ENCODE data around the gene SDK2.
"Not testable (repeated sequence)": the region's sequence is repeated elsewhere in the genome, so short reads cannot be mapped to it uniquely, and the experiment has no call there.

Gene SDK2

DNA sequence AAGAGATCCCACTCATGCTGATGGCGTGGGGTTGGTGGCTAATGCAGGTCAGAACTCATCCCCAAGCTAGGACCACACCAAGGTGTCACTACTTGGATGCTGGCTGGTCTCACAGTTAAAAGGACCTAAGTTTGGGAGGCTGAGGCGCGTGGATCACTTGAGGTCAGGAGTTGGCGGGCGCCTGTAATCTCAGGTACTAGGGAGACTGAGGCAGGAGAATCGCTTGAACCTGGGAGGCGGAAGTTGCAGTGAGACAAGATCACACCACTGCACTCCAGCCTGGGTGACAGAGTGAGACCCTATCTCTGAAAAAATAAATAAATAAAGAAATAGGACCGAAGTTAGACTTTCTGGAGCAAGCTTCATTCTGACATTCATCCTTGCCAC, 325.8 kb downstream of the SDK2 start:
- no peak for DNase-seq (ENCODE audit: low read depth)

DNA sequence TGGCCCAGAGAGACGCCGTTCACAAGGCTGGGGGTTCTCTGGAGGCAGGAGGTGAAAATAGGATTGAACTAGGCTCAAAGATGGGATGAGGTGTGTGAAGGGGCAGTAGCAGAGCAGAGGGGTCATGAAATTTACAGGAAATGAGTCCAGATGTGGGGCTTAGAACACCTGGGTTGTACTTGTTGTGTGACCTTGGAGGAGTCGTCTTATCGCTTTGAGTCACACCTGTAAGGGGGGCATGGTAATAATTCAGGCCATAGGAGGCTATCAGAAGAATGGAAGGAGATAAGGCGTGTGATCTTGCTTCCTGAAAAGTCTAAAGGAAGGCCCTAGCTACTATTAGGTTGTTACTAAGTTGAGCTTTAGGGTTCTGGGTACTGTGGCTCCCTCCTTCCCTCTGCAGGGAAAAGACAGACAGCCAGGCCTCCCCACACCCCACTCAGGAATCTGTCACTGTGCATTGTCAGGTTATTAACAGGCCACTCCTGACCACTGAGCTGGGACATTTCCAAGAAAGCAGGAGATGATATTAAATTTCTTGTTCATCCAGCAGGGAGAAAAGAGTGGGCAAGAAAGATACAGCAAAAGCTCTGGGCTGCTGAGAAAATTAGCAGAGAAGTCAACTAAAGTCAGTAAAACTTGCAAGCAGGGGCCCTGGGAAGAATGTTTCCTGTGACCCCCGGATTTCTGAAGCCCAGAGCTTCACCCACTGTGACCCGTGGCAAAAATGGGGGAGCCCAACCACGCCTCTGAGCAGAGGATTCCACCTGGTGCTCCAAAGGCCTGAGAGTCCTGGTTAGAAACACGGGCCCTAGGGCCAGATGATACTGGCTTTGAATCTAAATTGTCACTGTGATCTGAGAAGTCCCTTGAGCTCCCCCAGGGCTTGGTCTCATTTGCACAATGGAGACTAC, 326.5 kb downstream of the SDK2 start:
- DNase-seq (ENCODE audit: low read depth), result no peak

DNA sequence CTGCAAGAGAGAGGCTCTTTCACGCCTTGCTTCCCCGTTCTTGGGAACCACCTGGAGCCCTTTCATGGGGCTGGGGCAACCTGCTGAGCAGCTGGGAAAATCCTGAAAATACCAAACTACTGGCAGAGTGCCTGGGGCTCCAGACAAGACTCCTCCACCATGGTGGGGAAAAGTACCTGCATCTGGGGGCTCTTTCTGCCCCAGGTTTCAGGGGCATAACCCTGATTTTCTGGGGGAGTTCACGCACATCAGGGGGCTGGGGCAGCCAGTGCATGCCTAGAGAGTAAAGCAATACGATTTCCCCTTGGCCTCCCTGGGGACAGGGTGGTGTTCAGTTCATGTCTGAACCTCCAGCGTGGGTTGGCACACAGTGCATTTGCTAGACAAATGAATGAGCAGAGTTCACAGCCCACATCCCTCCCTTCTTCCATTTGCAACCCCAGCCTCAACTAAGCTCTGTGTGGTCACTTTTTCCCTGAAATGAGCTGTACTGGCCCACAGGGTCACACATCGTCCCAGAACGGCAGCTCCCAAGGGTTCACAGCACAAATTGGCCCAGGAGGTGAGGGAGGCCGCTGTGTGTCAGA, 327.2 kb downstream of the SDK2 start:
- DNase-seq (ENCODE audit: low read depth), result no peak

DNA sequence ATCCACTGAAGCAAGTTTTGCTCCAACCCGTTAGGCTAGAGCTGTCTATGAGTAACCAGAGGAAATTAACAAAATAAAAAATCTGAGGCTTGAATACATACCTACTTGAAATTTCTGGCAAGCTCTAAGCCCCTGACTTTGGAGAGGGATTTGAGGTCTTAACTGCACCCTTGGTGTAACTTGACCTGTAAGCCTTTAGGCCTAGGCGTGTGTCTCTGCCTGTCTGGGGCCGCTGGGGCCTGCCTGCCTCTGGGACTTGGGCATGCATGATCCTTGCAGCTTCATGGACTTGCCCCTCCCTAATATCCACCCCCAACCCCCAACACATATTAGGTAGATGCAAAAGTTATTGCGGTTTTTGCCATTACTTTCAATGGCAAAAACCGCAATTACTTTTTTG, 328.8 kb downstream of the SDK2 start:
- no peak for DNase-seq (ENCODE audit: low read depth)

DNA sequence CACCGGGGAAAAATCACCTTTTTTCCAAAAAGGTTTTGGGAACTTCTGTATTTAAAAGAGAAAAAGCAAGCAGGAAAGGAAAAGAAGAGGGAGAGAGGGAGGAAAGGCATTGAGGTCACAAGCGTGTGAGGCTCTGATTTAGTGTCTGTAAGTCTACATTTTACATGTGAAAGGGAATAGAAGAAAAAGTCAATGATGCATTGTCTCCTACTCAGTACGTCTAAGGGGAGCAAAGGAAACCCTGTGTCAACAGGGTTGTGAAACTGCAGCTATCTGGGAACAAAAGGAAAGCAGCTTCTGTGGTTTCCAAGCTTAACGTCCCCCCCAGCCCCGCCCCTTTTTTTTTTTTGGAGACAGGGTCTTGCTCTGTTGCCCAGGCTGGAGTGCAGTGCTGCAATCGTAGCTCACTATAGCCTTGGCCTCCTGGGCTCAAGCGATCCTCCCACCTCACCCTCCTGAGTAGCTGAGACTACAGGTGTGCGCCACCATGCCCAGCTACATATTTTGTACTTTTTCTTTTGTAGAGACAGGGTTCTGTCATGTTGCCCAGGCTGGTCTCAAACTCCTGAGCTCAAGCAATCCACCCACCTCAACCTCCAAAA, 330.6 kb downstream of the SDK2 start:
- no peak for DNase-seq (ENCODE audit: low read depth)

DNA sequence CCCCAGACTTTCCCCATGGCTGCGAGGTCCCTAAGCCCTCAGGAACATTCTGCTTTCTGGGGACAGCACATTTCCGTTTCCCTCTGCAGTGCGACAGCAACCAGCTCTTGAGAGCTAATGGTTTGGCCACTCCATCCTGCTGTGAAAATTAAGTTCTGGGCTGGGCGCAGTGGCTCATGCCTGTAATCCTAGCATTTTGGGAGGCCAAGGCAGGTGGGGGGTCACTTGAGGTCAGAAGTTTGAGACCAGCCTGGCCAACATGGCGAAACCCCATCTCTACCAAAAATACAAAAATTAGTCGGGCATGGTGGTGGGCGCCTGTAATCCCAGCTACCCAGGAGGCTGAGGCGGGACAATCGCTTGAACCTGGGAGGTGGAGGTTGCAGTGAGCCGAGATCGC, 331.4 kb downstream of the SDK2 start:
- not testable (repeated sequence) for DNase-seq (ENCODE audit: low read depth)

DNA sequence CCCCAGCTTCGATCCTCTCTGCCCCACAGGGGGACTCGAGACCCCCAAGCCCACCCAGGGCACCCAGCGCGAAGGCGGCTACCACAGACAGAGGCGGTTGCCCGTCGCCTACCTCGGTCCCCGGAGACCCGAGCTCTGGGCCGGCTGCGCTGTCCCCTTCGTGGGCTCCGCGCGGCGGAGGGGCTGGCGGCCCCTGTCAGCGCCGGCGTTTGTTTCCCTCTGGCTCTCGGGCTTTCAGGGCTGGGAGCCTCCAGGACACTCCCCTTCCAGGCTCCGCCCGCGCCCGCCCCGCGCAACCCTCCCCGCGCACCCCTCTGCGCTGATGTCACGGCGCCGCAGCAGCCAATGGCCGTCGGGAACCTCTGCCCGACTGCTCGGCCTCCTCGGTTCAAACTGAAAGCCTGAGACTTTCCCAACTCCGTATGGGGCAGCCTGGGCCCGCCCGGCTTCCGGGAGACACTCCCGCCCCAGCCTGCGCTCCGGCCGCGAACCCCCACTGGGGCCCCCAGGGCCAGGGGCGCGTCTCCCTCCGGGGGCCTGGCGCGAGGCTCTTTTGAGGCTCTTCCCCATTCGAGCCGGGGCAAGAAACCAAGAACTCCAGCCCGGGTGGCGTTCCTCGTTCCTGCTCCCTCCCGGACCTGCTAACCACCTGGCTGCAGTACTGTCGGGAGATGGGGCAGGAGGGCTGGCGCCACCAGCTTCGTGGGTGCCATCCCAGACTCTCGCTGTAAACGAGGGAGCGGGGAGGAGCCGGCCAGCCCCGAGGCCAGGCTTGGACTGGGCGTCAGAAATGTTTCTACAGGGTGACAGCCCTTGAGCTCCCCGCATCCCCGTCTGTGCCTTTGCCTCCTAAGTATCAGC, 332.2 kb downstream of the SDK2 start, which contains the start of gene CDC42EP4:
Gene CDC42EP4, minus strand, starts transcription at position 221 of the 861 bp plus-strand sequence. CDS start 25,501 bp downstream, outside the sequence.
- peak; percentile 89 for DNase-seq (ENCODE audit: low read depth)

DNA sequence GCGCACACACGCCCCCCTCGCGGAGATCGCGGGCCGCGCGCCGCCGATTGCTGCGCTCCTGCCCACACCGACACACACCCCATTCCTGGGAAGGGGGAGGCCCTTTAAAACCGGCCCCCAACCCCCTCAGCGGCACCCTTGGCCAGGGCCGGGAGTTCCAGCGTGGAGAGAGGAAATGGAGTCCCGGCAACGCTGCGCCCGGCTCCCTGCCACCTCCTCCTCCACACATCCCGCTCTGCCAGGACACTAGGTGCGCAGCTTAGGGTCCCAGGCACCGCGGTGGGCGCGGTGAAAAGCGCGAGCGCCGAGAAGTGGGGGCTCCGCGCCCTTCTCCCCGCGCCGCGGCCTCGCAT, 332.8 kb downstream of the SDK2 start:
- DNase-seq (ENCODE audit: low read depth), result no peak

DNA sequence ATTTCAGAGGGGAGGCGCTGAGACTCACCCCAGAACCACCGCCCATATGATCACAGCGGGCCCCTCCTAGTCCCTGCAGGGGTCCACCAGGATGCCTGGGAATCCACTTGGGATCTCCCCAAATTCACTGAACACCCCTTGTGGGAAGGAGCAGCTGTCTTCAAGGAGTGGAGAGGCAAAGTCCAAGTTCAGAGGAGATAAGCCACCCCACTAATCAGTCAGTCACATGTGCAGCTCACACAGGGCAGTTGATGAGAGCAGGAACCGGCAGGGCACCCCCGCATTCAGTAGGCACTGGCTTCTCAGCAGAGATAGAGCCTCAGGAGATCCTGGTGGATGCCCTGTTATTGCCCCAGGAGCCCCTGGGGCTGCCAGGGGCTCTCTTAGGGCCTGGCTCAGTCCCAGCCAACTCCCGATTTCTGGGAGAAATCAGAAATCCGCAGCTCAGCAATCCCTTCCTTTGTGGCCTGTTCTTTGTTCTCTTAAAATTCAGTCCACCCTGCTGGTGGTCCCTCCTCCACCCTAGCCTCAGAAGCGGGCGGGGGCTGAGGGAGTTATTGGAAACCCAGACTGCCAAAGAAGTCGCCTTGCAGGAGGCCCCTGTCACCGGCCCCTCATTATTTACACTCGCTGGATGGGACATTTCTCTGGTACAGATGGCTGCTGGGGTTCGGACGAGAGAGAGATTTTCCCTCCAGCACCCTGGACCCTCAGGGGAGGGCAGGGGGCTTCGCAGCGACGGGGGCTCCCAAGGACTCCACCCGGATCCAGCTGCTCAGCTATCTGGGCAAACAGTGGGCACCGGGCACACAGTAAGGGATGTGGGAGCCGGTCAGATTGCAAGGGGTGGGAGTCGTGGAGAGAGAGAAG, 334.3 kb downstream of the SDK2 start:
- peak; percentile 69 for DNase-seq (ENCODE audit: low read depth)

DNA sequence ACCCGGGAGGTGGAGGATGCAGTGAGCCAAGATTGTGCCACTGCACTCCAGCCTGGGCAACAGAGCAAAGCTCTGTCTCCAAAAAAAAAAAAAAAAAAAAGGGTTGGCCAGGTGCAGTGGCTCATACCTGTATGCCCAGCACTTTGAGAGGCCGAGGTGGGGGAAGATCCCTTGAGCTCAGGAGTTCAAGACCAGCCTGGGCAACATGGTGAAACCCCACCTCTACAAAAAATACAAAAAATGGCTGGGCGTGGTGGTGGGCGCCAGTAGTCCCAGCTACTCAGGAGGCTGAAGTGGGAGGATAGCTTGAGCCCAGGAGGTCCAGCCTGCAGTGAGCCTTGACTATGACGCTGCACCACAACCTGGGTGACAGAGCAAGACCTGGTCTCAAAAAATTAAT, 335.3 kb downstream of the SDK2 start:
- not testable (repeated sequence) for DNase-seq (ENCODE audit: low read depth)

DNA sequence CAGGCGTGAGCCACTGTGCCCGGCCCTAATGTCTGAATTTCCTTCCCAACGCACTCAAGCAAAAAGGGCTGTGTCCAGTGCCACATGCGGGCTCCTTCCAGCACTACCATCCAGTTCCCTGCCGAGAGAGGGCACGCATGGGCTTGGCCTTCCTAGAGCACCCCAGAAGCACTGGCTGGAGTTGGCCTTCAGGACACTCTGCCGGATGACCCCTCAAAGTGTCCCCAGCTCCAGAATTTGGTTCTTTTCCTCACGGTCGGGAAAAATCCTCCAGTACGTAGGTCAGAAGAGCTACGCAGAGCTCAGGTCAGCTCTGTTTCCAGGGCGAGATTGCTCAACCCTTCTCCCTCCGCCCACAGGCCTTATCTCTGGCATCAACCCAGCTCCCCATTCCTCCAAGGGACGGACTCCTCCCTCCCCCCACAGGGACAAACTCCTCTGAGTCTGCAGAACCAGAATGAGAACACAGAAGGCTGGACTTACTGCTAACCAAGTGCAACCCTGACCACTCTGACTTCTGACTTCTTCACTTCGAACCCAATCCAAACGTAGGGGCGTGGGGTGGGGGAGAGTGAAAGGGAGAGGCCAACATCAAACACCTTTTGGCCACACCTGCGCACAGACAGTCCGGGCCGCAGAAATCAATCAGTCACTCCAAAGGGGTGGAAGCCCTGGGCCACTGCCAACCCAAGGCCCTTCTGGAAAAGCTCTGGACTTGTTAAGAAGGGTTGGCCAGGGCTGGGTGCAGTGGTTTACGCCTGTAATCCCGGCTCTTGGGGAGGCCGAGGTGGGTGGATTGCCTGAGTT, 336.0 kb downstream of the SDK2 start:
- DNase-seq (ENCODE audit: low read depth), result peak; percentile 99

DNA sequence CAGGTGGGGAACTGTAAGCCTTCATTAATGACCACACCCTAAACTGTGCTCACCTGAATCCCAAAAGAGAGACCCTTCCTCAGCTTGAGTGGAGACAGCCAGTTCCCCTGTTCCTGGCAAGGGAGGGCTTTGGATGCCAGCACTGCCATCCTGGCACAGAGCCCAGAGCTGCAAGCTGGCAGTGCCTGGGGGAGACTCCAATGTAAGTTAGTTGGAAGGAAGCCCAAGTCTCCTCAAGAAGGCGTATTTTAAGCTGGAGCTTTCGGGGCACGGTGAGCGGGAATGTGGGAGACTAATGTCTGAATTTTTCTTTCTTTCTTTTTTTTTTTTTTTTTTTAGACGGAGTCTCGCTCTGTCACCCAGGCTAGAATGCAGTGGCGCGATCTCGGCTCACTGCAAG, 337.1 kb downstream of the SDK2 start:
- no peak for DNase-seq (ENCODE audit: low read depth)

DNA sequence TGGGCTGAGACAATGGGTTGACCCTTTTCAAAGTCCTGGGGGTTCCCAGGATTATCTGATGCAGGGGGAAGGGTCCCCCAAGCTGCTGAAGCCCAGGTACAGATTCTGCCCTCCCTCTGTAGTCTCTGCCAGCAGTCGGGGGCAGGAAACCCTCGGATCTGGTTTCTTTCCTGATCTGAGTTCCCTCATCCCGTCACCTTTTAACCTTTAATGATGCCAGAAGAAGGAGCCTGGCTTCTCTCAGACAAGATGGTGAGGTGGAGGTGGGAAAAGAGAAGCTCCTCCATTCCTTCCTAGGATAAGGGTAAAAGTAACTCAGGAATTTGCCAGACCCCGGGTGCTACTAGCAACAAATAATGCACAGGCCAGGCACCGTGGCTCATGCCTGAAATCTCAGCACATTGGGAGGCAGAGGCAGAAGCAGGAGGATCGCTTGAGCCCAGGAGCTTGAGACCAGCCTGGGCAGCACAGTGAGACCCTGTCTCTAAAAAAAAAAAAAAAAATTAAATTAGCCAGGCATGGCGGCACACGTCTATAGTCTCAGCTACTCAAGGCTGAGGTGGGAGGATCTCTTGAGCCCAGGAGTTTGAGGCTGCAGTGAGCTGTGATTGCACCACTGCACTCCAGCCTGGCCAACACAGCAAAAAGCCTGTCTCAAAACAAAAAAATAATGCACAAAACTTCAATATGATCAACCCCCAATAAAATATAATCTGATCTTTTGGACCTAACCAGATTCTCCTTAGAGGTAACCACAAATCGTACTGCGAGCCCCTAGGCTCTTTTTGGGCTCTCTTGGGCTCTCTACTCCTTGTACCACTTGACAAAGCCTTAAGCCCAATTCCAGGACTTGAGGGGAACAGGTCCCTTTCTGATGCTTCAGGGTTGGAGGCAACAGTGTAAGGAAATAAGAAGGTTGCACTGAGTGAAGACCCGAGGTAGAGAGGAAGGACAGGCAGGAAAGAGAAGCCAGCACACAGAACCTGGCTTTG, 338.1 kb downstream of the SDK2 start:
- DNase-seq (ENCODE audit: low read depth), result no peak

DNA sequence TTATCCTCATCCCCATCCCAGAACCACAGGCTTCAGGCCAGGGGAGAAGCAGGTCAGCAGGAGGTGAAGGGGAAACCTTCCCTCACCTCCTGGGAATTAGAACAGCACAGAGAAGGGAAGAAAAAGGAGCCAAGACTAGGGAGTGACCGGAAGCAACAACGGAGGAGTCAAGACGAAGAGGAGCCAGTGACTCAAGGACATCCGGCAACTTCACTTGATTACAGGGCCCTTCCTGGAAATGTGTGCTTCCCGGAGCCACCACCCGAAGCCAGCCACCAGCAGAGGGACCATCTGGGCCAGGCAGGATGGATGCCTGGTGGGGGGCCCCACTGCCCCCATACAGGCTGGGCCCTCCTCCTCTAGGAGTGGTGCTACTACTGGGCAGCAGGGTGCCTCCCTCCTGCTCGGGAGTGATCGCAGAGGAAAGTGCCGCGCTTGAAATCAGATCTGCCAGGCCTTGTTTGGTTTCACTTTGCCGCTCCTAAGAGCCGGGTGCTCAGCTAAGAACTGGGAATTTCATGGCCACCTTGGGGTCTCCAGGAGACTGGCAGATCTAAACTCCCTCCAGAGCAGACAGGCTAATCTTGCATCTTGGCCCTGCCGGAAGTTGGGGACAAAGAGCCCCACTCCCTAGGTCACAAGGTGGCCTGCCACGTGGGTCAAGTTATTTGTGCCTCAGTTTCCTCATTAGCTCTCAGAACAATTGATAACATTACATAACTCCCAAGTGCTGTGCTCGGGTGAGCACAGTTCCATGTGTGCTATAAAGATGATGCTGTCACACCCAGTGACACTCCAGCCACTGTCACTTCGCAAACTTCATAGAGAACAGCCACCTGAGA, 339.1 kb downstream of the SDK2 start:
- DNase-seq (ENCODE audit: low read depth), result peak; percentile 83

DNA sequence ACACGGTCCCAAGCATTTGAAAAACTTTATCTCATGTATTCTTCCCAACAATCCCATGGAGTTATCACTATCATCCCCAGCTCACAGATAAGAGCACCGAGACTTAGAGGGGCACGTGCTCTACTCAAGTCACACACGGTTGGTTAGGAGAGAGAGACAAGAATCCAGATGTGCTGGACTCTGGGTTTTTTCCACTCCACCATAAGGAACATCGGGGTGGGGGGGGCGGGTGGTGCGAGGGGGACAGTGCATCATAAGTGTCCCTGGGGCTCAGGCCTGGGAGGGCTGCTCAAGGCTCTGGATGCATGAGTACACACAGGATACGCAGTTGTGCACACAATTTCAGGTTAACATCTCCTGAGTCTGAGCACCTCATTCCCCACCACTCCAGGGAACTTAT, 339.8 kb downstream of the SDK2 start:
- peak; percentile 71 for DNase-seq (ENCODE audit: low read depth)

DNA sequence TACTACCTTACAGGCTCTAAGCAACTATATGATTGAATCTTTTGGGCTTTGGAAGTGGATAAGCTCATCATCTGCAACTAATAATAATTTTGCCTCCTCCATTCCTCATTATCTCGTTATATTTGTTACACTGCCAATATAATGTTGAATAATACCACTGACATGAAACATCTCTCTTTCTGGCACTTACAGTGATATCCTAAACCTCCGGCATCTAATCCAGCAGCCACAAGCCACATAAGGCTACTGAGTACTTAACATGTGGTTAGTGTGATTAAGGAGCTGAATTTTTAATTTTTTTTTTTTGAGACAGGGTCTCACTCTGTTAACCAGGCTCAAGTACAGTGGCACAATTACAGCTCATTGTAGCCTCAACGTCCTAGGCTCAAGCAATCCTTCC, 342.1 kb downstream of the SDK2 start:
- DNase-seq (ENCODE audit: low read depth), result peak; percentile 54

DNA sequence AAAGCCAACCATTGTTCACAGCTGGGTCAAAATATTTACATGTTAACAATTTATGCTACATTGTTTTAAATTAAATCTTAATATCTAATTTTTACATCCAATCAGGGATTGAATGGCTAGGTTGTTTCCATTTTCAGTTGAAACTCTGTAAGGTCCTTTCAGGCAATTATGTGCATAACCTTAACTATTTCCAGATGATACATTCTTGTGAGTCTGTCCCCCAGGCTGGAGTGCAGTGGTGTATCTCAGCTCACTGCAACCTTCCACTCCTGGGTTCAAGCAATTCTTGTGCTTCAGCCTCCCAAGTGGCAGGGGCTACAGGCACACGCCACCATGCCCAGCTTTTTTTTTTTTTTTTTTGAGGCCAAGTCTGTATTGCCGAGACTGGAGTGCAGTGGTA, 342.9 kb downstream of the SDK2 start:
- no peak for DNase-seq (ENCODE audit: low read depth)

DNA sequence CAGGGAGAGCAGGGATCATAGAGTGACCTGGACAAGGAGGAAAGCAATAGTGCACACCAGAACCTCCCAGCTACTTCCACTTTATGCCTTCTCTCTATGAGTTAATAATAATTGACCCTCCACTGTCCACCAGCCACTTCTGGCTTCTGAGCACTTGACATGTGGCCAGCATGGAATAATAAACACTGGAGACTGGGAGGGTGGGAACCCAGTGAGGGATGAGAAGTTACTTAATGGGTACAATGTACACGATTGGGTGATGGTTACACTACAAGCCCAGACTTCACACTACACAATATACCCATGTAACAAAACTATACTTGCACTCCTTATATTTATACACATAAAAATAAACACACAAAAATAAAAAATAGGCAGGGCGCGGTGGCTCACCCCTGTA, 343.9 kb downstream of the SDK2 start:
- DNase-seq (ENCODE audit: low read depth), result no peak

Data from amniotic epithelial cell (primary cell).